ENCODE results near the gene ZNF160.
"Not testable (repeated sequence)": the region's sequence is repeated elsewhere in the genome, so short reads cannot be mapped to it uniquely, and the experiment has no call there.

Gene ZNF160

GRCh38 chr19:53103234-53104203, at the start of gene ZNF160:
Gene ZNF160, minus strand, starts transcription at chr19:53103422. Its CDS starts 17,146 bp downstream, at chr19:53086276.
- DNase-seq: peak; percentile 92 to 96

DNA sequence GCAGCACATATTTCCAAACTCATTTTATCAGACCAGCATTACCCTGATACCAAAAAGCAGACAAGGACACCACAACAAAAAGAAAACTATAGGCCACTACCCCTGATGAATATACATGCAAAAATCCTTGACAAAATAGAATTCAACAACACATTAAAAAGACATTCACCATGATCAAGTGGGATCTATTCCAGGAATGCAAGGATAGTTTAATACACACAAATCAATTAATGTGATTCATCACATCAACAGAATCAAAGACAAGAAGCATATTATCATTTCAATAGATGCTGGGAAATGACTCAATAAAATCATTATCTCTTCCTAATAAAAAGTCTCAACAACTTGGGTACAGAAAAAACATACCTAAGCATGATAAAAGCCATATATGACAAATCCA, 44.4 kb upstream of the ZNF160 start:
- DNase-seq: no peak

GRCh38 chr19:53140351-53140750, 37.1 kb upstream of the ZNF160 start:
- no peak for DNase-seq

- no peak for DNase-seq
Measured at GRCh38 chr19:53136432-53136831, 33.2 kb upstream of the ZNF160 start.

- DNase-seq: peak; percentile 40 to 41
Measured at GRCh38 chr19:53132141-53132991, 29.1 kb upstream of the ZNF160 start, which contains the start of gene ZNF415. Gene ZNF415, minus strand, starts transcription at chr19:53132910. Its CDS starts 10,234 bp downstream, at chr19:53122676.

GRCh38 chr19:53131727-53132126, 28.5 kb upstream of the ZNF160 start:
- DNase-seq: no peak

- no peak for DNase-seq
Measured at GRCh38 chr19:53131085-53131590, 27.9 kb upstream of the ZNF160 start.

GRCh38 chr19:53130506-53130905, 27.3 kb upstream of the ZNF160 start:
- no peak for DNase-seq

DNA sequence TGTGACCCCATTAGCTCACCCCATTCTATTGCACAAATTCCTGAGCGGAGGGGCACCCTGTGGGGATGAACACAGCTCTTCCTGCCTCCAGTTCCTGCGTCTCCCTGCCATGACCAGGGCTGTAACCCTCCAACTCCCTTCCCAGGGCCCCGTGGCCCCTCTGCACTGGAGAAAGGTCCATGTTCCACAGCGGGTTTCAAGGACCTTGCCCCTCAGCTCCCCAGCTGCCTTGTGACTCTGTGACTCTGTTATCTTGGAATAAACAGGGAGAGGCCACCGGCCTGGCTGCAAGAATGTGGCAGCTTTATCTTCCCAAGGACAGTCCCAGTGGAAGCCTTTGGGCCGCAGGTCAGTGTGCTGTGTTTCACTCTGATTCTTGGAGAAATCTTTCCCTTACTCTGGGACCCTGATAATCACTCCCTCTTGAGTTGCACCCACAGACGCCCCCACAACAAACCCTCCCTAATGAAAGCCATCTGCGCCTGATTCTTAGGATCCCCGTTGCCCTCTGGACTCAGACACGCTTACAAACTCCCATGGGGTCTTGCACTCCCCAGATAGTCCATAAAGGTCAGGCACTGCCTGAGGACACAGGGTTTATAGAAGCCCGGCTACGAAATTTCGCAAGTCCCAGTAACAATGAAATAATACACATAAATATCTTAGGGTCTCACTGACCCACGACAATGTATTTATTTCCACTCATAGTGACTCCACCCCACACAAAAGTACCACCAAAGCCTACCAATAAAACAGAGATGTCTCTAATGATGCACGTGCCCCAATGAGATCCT, 23.7 kb upstream of the ZNF160 start:
- not testable (repeated sequence) for DNase-seq

DNA sequence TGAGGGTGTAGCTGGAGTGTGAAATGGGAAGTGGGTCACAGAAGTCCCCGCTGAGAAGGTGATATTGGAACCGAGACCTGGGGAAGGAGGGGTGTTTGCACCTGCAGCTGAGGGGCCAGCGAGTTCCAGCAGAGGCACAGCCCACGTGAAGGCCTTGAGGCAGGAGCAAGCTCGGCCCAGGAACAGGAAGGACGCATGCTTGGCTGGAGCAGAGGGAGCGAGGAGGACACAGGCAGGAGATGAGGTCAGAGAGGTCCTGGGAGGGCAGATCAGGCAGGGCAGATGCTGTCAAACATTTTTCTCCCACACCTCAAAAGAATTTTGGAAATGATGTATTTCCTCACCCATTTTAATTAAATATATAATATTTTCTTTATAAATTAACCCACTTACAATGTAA, 20.2 kb upstream of the ZNF160 start:
- DNase-seq: no peak

- no peak for DNase-seq
Measured at GRCh38 chr19:53112286-53112685, 9.1 kb upstream of the ZNF160 start.

DNA sequence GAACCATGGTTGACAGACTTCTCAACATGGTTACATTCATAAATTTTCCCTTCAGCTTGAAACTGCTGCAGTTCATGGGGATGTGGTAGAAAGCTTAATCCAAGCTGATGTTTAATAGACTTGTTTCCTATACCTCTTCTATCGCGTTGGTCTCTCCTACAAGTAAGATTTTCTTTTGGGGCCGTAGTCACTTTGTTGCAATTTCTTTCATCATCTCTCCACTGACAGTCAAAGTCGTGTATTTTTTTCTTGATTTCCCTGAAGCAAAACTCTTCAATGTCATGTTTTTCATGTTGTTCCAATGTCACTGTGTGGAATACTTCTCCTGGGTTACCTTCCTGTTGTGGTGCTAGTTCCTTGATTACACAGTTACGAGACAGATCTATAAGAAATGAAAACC, 6.3 kb upstream of the ZNF160 start:
- no peak for DNase-seq

DNA sequence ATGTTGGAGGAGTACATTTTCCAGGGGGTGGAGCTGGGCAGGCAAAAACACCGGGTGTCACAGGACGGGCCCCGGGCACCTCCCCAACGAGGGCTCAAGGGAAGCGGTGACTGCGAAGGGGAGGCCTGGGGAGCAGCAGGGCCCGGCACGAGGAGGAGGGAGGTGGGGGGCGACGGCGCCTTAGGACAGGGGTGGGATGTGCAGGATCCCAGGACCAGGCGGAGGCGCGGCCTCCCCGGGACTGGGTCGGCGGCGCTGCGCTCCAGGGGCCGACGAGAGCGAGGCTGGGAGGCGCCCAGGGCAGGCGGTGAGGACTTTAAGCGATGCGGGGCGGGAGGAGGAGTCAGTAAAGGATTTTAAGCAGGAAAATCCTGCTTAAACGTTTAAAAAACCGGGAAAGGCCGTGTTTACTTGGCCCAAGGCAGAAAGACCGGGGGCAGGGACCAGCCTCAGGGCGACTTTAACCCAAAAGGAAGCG, 427 bp downstream of the ZNF160 start:
- peak in 1 of 2 experiments; percentile 4 for DNase-seq

DNA sequence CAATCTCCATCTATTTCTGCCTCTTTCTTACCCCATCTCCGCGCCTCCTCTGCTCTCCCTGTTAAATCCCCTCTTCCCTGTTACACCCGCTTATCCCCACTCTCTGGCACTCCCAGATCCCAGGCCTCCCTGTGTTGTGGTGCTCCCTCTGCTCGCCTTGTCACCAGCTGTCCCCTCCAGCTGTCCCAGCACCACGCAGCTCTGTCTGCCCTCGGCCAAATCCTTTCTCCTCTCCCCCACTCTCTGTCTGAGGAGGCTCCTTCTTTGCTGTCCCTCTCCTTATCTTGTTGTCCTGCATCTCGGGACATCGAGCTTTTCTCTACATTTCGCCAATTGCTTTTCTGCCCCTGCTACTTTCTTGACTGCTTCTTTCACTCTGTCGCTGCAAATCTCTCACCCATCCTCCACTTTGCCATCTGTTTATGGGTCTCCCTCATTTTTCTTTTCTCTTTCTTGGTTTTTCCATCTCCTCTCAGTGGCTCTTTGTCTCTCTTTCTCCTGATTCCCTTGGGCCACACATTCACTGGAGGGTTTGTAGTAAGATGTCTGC, 941 bp downstream of the ZNF160 start:
- peak in 1 of 2 experiments; percentile 2 for DNase-seq

DNA sequence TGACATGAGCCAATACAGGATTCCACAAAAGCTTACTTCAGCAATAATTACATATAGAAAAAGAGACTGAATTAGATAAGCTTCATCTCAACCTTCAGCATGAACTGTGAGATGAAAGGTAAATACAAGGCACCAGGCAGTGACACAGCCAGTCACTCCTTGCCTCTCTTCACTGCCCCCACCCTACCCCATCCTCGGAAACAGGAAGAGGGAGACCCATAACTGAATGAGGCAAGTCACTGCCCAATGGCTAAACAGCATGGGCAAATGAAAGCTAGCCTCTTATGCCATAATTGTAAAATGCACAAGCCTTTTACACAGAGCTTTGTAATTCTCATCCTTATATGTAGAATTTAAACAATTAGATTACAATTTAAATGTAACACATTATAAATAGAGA, 1.7 kb downstream of the ZNF160 start:
- DNase-seq: no peak

DNA sequence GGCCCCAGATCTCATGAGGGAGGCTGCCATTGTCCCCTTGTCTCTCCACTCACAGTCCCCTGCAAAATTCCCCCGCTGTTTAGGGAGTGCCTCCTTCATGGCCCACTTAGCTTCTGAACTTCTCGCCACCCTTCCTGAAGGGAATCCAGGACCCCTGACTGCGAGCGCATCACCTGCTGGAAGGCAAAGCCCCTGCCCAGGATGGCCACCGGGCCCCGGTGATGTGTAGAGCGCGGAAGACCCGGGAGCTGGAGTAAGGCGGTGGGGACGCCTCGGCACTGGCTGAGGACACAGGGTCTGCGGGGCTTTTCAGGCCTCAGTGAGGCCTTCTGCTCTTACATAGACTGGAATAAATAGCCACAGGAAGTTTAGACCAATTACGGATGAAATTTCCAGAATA, 4.7 kb downstream of the ZNF160 start:
- DNase-seq: not testable (repeated sequence)

DNA sequence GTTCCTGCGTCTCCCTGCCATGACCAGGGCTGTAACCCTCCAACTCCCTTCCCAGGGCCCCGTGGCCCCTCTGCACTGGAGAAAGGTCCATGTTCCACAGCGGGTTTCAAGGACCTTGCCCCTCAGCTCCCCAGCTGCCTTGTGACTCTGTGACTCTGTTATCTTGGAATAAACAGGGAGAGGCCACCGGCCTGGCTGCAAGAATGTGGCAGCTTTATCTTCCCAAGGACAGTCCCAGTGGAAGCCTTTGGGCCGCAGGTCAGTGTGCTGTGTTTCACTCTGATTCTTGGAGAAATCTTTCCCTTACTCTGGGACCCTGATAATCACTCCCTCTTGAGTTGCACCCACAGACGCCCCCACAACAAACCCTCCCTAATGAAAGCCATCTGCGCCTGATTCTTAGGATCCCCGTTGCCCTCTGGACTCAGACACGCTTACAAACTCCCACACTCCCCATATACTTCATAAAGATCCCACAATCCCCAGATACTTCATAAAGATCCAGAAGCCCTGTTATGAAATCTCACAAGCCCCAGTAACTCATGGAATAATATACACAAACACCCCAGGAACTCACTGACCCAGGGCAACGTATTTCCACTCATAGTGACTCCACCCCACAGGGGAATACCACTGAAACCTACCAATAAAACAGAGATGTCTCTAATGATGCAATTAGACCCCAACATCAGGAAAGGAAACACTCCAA, 6.1 kb downstream of the ZNF160 start:
- not testable (repeated sequence) for DNase-seq

- not testable (repeated sequence) for DNase-seq
Measured at GRCh38 chr19:53096579-53096978, 6.6 kb downstream of the ZNF160 start.

GRCh38 chr19:53094754-53095575, 8.3 kb downstream of the ZNF160 start:
- DNase-seq: no peak

DNA sequence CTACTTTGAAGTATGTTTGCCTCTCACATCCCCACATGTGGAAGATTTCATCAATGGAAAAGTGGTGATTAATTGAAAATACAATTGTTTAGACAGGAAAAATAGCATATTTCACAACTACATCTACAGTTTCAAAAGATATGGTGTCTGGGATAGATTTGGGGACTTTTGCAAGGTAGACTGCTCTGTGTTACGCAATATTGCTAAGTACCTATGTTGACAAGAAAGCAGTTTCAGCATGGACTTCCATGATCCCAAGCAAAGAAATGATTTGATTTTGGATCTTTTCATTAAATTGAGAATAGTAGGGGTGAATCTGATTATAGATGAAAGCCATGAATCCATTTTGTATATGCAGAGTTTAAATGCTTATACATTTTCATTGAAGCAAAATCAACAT, 10.5 kb downstream of the ZNF160 start:
- no peak for DNase-seq

Data from NCI-H2081 (cell line).